DMS153 (cell line): Measurements from ENCODE around the gene GALNT6.

Experiments used
- DNase-seq: peaks from one replicate; lab custom pipeline; 2025; lab: John Stamatoyannopoulos, UW

GALNT6 gene, protein sequence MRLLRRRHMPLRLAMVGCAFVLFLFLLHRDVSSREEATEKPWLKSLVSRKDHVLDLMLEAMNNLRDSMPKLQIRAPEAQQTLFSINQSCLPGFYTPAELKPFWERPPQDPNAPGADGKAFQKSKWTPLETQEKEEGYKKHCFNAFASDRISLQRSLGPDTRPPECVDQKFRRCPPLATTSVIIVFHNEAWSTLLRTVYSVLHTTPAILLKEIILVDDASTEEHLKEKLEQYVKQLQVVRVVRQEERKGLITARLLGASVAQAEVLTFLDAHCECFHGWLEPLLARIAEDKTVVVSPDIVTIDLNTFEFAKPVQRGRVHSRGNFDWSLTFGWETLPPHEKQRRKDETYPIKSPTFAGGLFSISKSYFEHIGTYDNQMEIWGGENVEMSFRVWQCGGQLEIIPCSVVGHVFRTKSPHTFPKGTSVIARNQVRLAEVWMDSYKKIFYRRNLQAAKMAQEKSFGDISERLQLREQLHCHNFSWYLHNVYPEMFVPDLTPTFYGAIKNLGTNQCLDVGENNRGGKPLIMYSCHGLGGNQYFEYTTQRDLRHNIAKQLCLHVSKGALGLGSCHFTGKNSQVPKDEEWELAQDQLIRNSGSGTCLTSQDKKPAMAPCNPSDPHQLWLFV

DNA sequence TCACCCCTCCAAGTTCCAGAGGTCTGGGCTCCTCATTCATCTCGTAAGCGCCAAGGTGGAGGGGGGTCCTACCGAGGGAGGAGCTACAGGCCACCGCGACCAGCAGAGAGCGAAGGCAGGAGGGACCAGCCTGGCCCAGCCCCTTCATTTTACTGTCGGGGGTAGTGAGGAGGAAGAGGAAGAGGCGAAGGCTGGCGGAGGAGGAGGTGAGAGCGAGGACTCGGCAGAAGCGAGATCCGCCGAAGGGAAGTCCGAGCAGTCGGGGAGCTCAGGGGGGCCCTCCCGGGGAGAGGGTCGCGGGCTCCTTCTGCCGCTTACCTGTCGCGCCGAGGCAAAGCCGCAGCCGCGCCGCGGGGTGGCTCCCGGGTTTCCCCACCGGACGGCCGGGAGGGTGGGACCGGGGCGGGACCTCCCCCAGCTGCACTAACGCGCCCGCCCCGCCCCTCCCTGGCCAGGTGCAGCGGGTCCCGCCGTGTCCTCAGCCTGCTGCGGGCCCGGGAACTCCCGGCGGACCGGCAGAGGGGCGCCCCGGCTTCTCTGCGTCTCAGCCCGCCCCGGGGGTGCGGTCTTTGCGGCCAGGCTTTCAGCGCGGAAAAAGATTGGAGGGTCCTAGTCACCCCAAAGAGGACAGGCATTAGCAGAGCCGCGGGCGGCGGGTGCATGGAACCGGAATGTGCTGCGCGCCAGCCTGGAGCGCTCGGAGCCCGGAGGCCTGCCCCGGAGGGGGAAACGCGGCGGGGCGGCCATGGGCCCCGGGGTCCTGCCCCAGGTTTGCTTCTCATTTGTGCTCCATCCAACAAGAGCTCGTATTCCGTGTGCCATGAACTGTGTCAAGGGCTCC lies at the start of gene GALNT6:
Gene GALNT6, minus strand, starts transcription at position 124 of the 841 bp plus-strand sequence. CDS start 11,625 bp downstream, outside the sequence.
- DNase-seq = no peak

DNA sequence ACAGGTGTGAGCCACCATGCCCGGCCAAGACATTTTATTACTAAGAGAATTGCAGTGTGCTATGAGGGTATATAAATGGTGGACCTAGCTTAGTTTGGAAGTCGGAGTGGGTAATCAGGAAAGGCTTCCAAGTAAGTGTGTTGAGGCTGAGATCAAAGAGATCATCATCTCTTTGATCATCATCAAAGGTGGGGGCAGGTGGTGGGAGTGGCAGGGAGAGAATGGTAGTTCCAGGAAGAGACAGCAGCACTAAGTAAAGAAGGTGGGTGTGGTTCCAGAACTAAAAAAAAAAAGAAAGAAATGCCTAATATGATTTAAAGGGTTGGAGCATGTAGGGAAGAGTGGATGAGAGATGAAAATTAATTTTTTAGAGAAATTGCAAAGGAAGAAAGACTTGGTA lies 48.1 kb upstream of the GALNT6 start:
- no peak for DNase-seq

DNA sequence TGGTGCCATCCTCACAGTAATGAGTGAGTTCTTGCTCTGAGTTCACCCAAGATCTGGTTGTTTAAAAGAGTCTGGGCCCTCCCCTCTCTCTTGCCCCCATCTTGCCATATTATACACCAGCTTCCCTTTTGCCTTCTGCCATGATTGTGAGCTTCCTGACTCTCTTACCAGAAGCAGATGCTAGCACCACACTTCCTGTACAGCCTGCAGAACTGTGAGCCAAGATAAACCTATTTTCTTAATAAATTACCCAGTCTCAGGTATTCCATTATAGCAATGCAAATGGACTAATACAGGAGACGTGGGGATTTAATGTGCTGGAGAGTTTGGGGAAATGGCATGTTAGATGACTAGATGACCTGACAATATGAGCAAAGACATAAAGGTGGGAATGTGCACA lies 46.2 kb upstream of the GALNT6 start:
- DNase-seq = no peak

DNA sequence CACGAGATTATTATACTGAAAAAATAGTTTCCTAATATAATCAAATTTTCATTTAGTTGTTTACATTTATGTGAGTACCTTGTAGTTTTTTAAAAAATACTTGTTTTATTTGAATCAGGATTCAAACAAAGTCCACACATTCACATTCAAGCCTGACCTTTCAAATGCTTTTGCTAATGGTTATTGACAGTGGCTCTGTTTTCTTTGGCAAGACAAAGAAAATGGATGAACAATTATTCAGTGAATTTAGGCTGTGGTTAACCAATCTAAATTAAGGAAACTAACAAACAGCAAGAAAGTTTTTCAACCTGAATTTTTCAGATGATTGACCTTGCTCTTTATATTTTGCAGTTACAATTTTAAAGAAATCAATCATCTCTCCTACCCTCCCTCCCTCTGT lies 43.1 kb upstream of the GALNT6 start:
- no peak for DNase-seq

DNA sequence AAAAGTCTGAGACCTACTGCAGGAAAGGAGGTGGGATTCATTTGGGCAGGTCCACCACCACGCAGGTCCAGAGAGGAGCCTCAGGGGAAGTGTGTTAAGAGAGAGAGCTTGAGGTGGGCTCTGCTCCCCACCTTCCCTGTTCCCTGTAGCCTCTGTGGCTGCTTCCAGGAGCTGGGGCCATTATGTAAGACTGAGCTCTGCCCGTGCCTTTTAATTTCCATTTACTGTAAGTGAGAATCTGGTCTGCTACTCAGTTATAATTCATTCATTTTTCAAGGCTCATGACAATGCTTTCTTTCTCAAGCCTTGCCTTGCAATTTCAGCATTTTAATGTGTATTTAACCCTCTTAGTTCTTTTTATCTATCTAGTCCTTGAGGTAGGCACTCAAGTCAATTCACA lies 41.7 kb upstream of the GALNT6 start:
- no peak for DNase-seq

DNA sequence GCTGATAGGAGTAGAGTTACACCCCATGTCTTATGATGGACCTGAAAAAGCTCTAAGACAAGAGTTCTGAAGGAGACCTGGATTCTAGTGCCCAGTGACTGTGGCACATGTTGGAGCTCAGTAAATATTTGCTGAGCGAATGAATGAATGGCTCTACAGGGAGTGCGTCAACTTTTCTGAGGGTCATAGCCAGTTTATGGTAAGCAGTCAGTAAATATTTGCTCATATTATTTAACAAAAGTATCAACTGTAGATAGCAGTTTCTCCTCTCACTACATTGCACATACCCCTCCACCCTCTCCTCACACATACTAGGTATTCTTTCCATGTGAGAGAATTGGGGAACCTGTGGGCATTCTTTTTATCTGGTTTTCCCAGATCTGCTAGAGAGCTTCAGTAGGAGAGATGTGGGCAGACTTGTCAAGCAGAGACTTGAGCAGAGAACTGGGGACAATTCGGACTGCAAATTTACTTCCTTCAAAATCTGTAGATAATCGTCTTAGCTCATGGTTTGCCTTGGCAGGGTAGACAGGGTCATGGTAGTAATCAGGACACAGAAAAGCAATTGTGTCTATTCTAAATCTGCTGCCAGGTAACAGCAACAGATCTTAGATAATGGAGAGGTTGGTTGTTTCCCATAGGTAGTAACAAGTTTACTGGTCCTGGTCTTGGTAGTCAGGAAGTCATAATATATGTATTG lies 39.1 kb upstream of the GALNT6 start:
- peak; percentile 41 for DNase-seq

DNA sequence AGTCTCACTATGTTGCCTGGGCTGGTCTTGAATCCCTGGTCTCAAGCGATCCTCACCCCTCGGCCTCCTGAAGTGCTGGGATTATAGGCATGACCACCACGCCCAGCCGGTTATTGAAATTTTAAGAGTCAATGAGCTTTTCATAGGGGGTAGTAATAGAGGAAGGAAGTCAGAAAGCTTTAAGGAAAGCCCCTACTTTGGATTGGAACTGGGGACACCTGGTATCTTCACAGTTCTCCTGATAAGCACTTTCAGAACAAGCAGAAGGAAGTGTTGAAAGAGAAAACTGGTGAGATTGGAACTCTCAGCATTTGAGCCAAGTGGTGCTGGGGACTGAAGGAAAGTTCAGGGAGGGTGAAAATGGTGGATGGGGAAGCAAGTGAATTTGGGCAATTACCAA lies 38.5 kb upstream of the GALNT6 start:
- no peak for DNase-seq

DNA sequence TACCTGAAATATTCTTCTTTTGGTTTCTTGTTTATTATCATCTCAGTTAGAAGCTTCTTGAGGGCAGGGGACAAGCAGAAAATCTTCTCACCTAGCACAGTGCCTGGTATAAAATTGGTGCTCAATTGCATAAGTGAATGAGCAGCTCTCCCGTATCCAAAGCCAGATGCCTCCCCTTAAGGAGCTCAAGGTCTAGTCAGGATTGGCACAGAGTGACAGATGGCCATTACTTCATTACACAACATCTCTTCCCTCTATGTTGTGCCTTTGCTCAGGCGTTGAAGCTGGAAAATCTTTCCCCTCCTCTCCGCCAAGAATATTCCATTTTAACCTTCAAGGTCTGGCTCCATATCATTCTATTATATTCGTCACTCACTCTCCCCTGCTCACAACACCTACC lies 37.0 kb upstream of the GALNT6 start:
- no peak for DNase-seq

DNA sequence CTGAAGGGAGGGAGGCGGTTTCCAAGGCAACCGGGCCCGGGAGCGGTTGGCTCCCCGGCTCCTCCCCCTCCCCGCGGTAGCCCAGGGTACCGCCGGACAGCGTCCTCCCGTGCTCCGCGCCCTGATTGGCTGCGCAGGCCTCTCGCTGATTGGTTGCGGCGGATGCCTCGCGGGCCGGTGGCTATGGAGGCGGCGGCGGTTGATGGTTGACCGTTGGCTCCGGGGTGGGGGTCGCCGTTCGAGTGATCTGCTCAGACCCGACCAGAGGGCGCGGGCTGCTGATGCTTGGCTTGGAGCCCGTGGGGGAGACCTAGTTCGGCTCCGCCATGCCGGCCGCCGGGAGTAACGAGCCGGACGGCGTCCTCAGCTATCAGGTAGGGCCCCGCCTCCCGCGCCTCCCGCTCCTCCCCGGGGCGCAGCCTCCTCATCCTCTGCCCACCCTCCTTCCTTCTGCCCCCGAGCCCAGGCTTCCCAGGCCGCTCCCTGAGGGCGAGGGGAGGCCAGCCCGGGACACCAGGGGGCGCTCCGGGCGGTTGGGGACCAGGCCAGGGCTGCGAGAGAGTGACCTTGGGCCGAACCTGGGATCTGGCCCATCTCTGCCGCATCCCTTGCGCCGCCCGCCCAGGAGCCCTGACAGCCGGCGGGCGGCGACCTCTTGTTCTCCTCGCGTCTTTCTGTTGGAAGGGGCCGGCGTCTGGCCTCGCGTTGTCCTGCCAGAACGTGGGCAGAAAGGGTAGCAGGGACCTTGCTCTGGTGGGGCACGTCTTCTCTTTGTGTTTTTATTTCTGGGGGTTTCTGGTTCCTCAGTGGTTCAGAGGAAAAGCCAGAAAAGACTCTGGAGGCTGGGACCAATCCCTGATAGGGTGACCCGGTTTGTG lies 33.7 kb upstream of the GALNT6 start, which contains the start of gene SLC4A8:
Gene SLC4A8, plus strand, starts transcription at position 170 of the 878 bp plus-strand sequence. Its CDS starts 157 bp downstream, at position 327.
- DNase-seq = peak; percentile 70

DNA sequence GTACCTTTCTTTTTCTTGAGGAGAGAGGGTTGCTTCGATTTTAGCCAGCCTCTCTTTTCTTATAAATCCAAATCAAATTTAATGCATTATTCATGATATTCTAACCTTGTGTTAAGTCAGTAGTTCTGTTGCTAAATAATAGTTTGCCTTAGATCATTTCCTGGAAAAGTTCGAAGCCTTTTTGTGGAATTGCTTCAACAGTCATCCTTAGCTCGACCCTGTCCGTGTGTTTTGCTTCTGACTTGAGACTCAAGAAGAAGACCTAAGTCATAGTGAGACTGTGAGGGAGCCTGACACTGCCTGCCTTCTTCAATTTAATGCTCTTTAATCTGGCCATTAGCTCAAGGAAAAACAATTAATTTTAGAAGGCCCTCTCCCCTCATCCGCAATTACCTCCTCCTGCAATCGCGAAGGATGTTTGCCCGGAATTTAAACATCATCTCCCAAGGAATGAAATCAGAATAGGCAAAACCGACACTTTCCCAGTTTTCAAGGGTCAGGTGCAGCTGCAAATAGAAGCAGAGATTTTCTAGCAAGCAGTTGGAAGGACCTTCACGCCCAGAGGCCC lies 33.0 kb upstream of the GALNT6 start:
- DNase-seq = no peak

DNA sequence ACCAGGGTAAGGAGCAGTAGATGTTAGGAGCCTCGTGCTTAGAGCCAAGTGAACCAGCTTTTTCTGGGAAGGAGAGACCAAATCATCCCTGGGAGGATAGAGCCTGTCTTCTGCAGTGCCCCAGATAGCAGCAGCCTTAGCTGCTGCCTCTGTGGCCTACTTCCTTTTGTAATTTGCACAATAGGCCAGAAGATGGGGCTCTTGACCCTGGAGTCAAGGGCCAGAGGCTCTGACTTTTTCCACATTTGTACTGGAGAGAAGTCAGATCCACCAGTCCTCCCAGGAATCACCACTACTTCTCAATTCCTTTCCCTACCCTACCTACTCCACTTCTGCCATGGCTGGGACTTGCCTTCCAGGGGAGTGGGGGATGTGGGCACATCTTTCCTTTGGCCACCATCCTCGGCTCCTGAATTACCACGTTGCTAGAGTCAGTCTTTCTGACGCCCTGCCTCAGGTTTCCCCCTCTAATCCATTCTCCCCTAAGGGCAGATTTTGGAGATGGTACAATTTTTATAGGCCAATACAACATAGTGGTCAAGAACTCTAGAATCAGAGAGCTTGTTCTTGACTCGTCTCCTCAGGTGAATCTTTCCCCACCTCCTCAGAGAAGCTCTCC lies 30.2 kb upstream of the GALNT6 start:
- DNase-seq = peak; percentile 80

DNA sequence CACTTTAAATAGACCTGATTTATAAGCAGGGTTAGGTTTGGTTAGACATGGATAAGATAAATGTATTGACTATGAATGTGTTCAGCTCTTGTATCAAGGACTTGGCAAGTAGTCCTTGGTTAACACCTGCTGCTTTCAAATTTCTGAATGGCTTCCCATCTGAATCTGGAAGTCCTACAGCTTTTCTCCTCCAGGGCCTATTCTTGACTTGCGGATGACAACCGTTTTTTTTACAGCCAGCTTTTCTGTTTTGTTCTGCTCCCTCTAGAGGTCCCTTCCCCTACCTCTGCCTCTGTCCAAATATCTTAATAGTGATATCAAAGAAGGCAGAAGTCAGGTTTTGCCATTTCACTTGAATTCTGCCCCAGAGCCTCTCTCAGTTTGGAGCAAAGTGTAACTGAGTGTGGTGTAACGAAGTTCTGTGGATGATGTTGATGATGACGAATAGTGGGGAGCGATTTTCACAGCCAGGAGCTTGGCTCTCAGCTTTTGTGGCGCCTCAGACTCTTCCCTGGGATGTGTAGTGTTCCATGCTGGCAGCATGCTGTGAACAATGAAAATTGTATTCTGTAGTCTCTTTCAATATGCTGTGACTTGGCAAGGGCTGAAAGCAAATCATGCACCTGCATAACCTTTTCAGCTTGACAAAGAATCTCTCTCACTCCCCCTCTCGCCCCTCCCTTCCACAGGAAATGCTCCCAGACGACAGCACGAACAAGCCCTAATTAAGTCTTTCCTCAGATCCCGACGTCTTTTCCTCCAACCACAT lies 28.4 kb upstream of the GALNT6 start:
- peak; percentile 82 for DNase-seq

DNA sequence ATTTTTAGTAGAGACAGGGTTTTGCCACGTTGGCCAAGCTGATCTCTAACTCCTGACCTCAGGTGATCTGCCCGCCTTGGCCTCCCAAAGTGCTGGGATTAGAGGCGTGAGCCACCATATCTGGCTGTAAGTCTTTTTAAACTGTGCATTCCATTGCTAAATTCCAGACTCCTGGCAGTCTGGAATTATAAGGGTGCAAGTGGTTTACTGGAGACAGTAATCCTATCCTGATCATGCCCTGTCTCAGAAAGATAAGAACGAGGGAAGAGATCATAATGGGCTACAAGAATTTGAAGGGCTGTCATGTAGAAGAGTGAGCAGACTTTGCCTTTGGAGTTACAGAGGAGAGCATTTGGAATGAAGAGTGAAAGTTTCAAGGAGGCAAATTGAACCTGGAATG lies 26.6 kb upstream of the GALNT6 start:
- DNase-seq = no peak

DNA sequence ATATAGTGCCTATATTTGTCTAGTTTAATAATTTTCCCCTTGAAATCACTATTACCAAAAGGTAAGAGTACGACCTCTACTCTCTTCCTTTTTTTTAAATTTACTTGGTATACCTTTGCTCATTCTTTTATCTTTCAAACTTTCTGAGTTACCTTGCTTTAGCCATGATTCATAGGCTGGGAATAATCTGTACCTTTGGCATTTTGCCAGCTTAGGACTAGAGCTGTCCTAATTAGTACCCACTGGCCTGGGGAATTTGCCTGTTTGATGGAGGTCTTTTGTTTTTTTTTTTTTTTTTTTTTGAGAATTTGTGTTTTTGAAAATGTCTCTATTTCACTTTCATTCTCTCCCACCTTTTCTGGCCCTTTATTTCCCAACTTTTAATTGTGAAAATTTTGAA lies 24.7 kb upstream of the GALNT6 start:
- no peak for DNase-seq

DNA sequence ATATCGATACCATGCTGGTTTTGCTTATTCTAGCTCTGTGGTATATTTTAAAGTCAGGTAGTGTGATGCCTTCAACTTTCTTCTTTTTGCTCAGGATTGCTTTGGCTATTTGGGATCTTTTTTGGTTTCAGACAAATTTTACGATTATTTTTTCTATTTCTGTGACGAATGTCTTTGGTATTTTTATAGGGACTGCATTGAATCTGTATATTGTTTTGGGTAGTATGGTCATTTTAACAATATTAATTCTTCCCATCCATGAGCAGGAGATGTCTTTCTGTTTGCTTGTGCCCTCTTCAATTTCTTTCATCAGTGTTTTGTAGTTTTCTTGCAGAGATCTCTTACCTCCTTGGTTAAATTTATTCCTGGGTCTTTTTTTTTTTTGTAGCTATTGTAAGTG lies 22.6 kb upstream of the GALNT6 start:
- DNase-seq = no peak

DNA sequence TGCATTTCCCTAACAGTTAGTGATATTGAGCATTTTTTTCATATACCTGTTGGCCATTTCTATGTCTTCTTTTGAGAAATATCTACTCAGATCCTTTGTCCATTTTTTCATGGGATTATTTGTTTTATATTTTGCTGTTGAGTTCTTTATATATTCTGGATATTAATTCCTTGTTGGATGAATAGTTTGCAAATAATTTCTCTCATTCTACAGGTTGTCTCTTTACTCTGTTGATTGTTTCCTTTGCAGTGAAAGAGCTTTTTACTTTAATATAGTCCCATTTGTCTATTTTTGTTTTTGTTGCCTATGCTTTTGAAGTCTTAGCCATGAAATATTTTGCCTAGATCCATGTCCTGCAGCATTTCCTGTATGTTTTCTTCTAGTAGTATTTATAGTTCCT lies 21.9 kb upstream of the GALNT6 start:
- DNase-seq = no peak

DNA sequence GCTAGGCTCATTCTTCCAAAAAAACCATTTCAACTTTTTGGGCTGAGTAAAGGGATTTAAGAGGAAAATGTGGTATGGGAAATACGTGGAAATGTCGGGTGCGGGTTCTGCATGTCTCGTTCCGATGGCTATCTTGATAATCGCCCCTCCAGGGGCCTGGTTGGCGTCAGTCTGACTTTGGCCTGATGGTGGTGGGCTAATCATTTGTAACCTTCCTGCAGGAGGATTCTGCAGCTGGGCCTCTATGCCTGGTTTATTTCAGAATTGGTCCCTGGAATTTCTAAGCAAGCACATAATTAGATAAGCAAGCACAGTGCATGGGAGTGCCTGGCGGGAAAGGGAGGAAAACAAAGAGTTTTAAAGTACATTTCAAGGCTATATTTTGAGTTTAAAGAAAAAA lies 18.6 kb upstream of the GALNT6 start:
- DNase-seq = no peak

DNA sequence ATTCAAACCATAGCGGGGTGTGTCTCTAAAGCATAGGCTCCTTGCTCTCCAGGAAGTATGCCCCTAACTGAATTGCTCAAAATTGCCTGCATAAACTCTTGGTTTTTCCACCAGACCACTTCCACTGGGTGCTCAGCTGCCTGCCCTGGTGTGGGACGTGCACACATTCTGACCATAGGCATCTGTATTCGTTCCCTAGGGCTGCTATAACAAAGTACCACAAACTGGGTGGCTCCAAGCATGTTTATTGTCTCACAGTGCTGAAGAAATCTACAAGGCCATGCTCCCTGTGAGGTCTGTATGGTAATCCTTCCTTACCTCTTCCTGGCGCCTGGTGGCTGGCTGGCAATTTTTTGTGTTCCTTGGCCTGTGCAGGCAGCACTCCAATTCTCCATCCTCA lies 16.4 kb upstream of the GALNT6 start:
- DNase-seq = no peak

DNA sequence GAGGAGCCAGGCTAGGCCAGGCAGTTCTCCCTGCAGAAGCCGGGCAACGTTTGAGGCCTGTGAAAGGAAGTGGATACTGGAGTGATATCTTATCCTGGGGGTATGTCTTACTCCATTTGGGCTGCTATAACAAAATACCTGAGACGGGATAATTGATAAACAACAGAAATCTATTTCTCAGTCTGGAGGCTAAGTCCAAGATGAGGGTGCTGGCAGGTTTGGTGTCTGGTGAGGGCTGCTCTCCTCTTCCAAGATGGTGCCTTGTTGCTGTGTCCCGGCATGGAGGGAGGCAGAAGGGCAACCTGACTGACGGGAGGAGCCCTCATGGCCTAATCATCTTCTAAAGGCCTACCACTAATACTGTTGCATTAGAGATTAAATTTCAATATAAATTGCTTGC lies 15.7 kb upstream of the GALNT6 start:
- no peak for DNase-seq
